NOMO-1 treated with DMSO at 0.1 percent for 48 hours (cell line): ENCODE measurements around the gene KCNQ5.
"Not testable (repeated sequence)": the region's sequence is repeated elsewhere in the genome, so short reads cannot be mapped to it uniquely, and the experiment has no call there.

Experiments
- DNase-seq: peaks from one replicate; lab custom pipeline; 2025; ENCODE audit not compliant: unreplicated experiment; lab: John Stamatoyannopoulos, UW

KCNQ5 gene

GRCh38 chr6:73227606-73228255 is 605.9 kb downstream of the KCNQ5 start:
- no peak for DNase-seq

- peak; percentile 73 for DNase-seq
These were observed 610.1 kb downstream of the KCNQ5 start for GRCh38 chr6:73231986-73232391.

GRCh38 chr6:73233048-73233447 is 611.2 kb downstream of the KCNQ5 start:
- DNase-seq, result no peak

GRCh38 chr6:73233971-73234370 is 612.1 kb downstream of the KCNQ5 start:
- DNase-seq, result not testable (repeated sequence)

GRCh38 chr6:73234733-73235132 is 612.9 kb downstream of the KCNQ5 start:
- DNase-seq, result no peak

- no peak for DNase-seq
These were observed 614.4 kb downstream of the KCNQ5 start for GRCh38 chr6:73236144-73236750.

- DNase-seq, result no peak
These were observed 618.9 kb downstream of the KCNQ5 start for GRCh38 chr6:73240730-73241129.

GRCh38 chr6:73242001-73242400 is 620.1 kb downstream of the KCNQ5 start:
- no peak for DNase-seq
